ENCODE results near the gene TGIF2.
"Not testable (repeated sequence)": the region's sequence is repeated elsewhere in the genome, so short reads cannot be mapped to it uniquely, and the experiment has no call there.

The TGIF2 gene

GRCh38 chr20:36578356-36579041, 5.1 kb downstream of the TGIF2 start:
- no peak for DNase-seq (ENCODE audit: low read depth)

- DNase-seq (ENCODE audit: low read depth): no peak
Observed at GRCh38 chr20:36579996-36580545, 6.7 kb downstream of the TGIF2 start.

- no peak for DNase-seq (ENCODE audit: low read depth)
Observed at GRCh38 chr20:36582322-36582721, 8.9 kb downstream of the TGIF2 start.

- DNase-seq (ENCODE audit: low read depth): no peak
Observed at GRCh38 chr20:36582821-36583220, 9.4 kb downstream of the TGIF2 start.

- no peak for DNase-seq (ENCODE audit: low read depth)
Observed at GRCh38 chr20:36584018-36584481, 10.7 kb downstream of the TGIF2 start.

- no peak for DNase-seq (ENCODE audit: low read depth)
Observed at GRCh38 chr20:36585410-36586125, 12.2 kb downstream of the TGIF2 start.

GRCh38 chr20:36587388-36588070, 14.1 kb downstream of the TGIF2 start:
- DNase-seq (ENCODE audit: low read depth): no peak

- no peak for DNase-seq (ENCODE audit: low read depth)
Observed at GRCh38 chr20:36591281-36591680, 17.9 kb downstream of the TGIF2 start.

GRCh38 chr20:36591854-36592641, 18.7 kb downstream of the TGIF2 start:
- peak; percentile 40 for DNase-seq (ENCODE audit: low read depth)

GRCh38 chr20:36593347-36593929, 20.0 kb downstream of the TGIF2 start:
- DNase-seq (ENCODE audit: low read depth): no peak

GRCh38 chr20:36599912-36600345, 26.5 kb downstream of the TGIF2 start:
- no peak for DNase-seq (ENCODE audit: low read depth)

GRCh38 chr20:36601540-36601939, 28.1 kb downstream of the TGIF2 start:
- no peak for DNase-seq (ENCODE audit: low read depth)

- peak; percentile 48 for DNase-seq (ENCODE audit: low read depth)
Observed at GRCh38 chr20:36604952-36605398, 31.6 kb downstream of the TGIF2 start.

- peak; percentile 99 for DNase-seq (ENCODE audit: low read depth)
Observed at GRCh38 chr20:36605399-36606157, 32.2 kb downstream of the TGIF2 start, which contains the start of gene RAB5IF. TSS of gene RAB5IF (plus strand) at chr20:36605779. CDS start at chr20:36605952, 173 bp downstream.

GRCh38 chr20:36606158-36607066, 33.0 kb downstream of the TGIF2 start:
- DNase-seq (ENCODE audit: low read depth): no peak

- DNase-seq (ENCODE audit: low read depth): no peak
Observed at GRCh38 chr20:36607586-36608387, 34.4 kb downstream of the TGIF2 start.

- not testable (repeated sequence) for DNase-seq (ENCODE audit: low read depth)
Observed at GRCh38 chr20:36608388-36608728, 35.0 kb downstream of the TGIF2 start.

- no peak for DNase-seq (ENCODE audit: low read depth)
Observed at GRCh38 chr20:36611625-36612024, 38.2 kb downstream of the TGIF2 start.

Data from T follicular helper cell (primary cell).